Measurements from ENCODE around the gene HCRTR1.

HCRTR1 gene

GRCh38 chr1:31668303-31668883, 50.9 kb downstream of the HCRTR1 start:
- H3K27ac ChIP-seq = no peak overlapping the region; the same call in 1 of the 2 replicates
- TF ChIP-seq CTCF (conservative IDR thresholded peaks at IDR 0.05) = no peak
- no peak for TF ChIP-seq ZFX (IDR thresholded peaks at IDR 0.05)

GRCh38 chr1:31669433-31669785, 51.9 kb downstream of the HCRTR1 start:
- TF ChIP-seq CTCF (conservative IDR thresholded peaks at IDR 0.05) (no peak), ZFX (IDR thresholded peaks at IDR 0.05) (no peak)
- H3K27ac ChIP-seq = peak overlapping the region; percentile 46

- TF ChIP-seq CTCF (conservative IDR thresholded peaks at IDR 0.05) (no peak; the same call in 1 of the 2 replicates), ZFX (IDR thresholded peaks at IDR 0.05) (no peak)
- H3K27ac ChIP-seq = peak overlapping the region; percentile 46
These were observed 52.5 kb downstream of the HCRTR1 start for GRCh38 chr1:31669786-31670592.

DNA sequence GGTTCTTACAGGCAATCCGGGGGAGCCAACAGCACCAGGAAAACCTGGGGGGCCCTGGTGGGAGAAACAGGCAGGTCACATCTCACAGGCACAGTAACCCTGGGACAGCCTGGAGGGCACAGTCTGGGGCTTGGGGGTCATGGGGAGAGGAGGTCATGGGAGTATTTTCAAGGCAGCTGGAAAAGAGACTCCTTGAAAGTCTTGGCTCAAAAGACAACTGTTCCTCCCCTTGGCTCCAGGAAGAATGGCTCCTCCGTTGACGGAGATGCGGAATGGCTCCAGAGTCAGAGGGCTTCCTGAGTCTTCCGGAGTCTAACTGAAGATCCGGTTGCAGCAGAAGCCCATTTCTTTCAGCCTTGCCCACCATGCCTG, 53.1 kb downstream of the HCRTR1 start:
- peak overlapping the region; percentile 46 for H3K27ac ChIP-seq

DNA sequence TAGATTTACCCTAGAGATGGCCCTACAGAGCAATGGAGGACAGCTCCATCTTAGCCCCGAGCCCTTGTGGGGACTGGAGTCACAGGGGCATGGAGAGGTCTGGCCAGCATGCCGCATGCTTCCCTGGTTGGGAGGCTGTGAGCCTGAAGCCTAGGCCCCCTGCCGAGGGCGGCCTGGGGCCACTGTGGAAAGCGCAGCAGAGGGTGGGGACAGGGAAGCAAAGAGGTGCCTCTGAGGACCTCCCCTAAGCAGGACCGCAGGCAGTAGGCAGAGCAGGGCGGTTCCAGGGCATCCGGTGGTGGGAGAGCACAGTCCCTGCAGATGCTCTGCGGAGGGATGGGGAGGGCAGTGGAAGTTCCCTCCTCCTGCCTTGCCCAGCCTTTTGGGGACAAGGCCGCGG, 53.7 kb downstream of the HCRTR1 start:
- TF ChIP-seq ZFX (IDR thresholded peaks at IDR 0.05) (no peak), CTCF (conservative IDR thresholded peaks at IDR 0.05) (no peak)
- H3K27ac ChIP-seq = no peak overlapping the region

More for the DNA sequence above, 53.1 kb downstream of the HCRTR1 start:
- no peak for TF ChIP-seq ZFX (IDR thresholded peaks at IDR 0.05)
- no peak for TF ChIP-seq CTCF (conservative IDR thresholded peaks at IDR 0.05)

DNA sequence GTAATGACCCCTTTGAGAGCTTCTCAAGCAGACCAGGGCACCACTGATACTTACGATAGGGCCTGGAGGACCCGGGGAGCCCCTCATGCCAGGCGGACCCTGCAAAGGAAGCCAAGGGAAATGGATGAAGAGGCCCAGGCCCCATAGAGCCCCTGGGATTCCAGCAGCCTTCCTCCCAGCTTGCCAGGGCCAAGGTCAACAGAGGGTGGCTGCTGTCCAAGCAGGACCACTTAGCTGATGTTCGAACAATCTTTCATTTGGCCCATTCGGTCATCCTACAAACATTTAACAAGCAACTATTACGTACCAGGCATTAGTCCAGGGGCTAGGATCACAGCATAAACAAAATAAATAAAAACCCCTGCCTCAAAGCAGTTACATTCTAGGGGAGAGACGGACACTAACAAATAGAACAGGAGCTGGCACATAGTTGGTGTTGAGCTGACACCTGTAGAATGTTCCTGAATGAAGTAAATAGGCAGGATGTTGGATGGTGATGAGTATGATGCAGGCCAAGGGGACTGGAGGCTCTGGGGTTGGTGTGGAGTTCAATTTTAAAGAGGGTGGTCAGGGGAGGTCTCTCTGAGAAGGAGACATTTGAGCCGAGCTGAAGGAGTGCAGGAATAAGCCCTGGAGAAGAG, 54.2 kb downstream of the HCRTR1 start:
- TF ChIP-seq ZFX (IDR thresholded peaks at IDR 0.05) = no peak
- TF ChIP-seq CTCF (conservative IDR thresholded peaks at IDR 0.05) = no peak
- no peak overlapping the region for H3K27ac ChIP-seq

DNA sequence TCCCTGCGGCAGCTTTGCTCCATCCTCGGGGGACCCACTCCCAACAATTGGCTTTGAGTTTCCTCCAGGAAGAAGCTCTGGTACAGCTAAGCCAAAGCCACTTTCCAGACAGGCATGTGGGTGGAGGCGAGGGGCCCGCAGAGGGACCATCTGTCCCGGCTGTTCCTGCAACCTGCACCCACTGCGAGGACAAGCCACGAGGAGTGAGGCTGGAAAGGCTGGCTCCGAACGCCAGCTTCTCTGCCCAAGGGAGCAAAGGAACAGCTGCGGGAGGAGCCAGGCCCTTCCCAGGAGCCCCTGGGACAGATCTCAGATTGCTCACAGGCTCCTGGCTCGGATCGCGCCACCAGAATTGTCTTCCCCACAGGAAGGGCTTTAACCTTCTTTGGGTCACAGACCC, 55.5 kb downstream of the HCRTR1 start:
- TF ChIP-seq ZFX (IDR thresholded peaks at IDR 0.05) = no peak
- no peak for TF ChIP-seq CTCF (conservative IDR thresholded peaks at IDR 0.05)
- H3K27ac ChIP-seq = no peak overlapping the region
